Endodermal cell (in vitro differentiated cells): ENCODE data around the gene ADAM19. TPM values are rescaled to one million over a fixed set of nuclear protein-coding genes. Genes with fewer than 3 reads are reported as not detected.

ENCODE experiments used
- DNase-seq: peaks from one replicate; pipeline ENCODE4 v3.0.0-alpha.2; 2017
- H3K27ac ChIP-seq: 2 replicates; pipeline ENCODE4 v1.5.1; 2013; ENCODE audit warnings: mild to moderate bottlenecking, low read depth, low read length, moderate library complexity
- H3K27me3 ChIP-seq: 2 replicates; pipeline ENCODE4 v1.6.1; 2013; ENCODE audit warnings: mild to moderate bottlenecking, low read length, moderate library complexity; ENCODE audit not compliant: insufficient read depth, control insufficient read depth, poor library complexity, severe bottlenecking
- H3K36me3 ChIP-seq: 2 replicates; pipeline ENCODE4 v1.7.0; 2013; ENCODE audit warnings: mild to moderate bottlenecking, low read length, moderate library complexity; ENCODE audit not compliant: control insufficient read depth, insufficient read depth
- H3K4me1 ChIP-seq: one replicate; pipeline ENCODE4 v1.7.0; 2013; ENCODE audit warnings: low read length; ENCODE audit not compliant: control insufficient read depth, insufficient read depth
- H3K4me3 ChIP-seq: 2 replicates; pipeline ENCODE4 v1.5.1; 2013; ENCODE audit warnings: mild to moderate bottlenecking, low read length, moderate library complexity
- H3K9ac ChIP-seq: 2 replicates; pipeline ENCODE4 v1.6.1; 2013; ENCODE audit warnings: mild to moderate bottlenecking, low read length, moderate library complexity; ENCODE audit not compliant: poor library complexity, severe bottlenecking; ENCODE audit errors: extremely low read depth
- H3K9me3 ChIP-seq: 2 replicates; pipeline ENCODE4 v1.6.1; 2013; ENCODE audit warnings: mild to moderate bottlenecking, low read length, moderate library complexity; ENCODE audit not compliant: control insufficient read depth
- H3K27ac Mint-ChIP-seq: 2 replicates; pipeline ENCODE4 v1.8.0; 2020; ENCODE audit warnings: mixed read lengths
- H3K27me3 Mint-ChIP-seq: 2 replicates; pipeline ENCODE4 v1.8.0; 2021; ENCODE audit warnings: mild to moderate bottlenecking, mixed read lengths; ENCODE audit not compliant: insufficient read depth
- H3K36me3 Mint-ChIP-seq: 2 replicates; pipeline ENCODE4 v1.8.0; 2020; ENCODE audit warnings: low read depth, mixed read lengths
- H3K4me1 Mint-ChIP-seq: 2 replicates; pipeline ENCODE4 v1.8.0; 2020; ENCODE audit warnings: mixed read lengths
- H3K4me3 Mint-ChIP-seq: 2 replicates; pipeline ENCODE4 v1.8.0; 2020; ENCODE audit warnings: mild to moderate bottlenecking, moderate library complexity, mixed read lengths
- H3K9me3 Mint-ChIP-seq: 2 replicates; pipeline ENCODE4 v1.8.0; 2020; ENCODE audit warnings: mild to moderate bottlenecking, mixed read lengths
- WGBS, 2 experiments: methylation state at CpG; one replicate each; pipeline versions ENCODE4 v1.1.5 to v1.1.7; 2013; ENCODE audit warnings: missing lambda C conversion rate in 2 of 2, mixed read lengths in 1 of 2; ENCODE audit not compliant: insufficient coverage in 1 of 2, insufficient read length in 1 of 2; 5-methylcytosine and 5-hydroxymethylcytosine counted together
- total RNA-seq, 2 donors: library from RNA; stranded (reverse); fragmentation: NEBNext Ultra II Directional in 1 of 2; extraction: Animal tissue kit (Norgen Biotek cat#: 25700) in 1 of 2; gene quantifications; 2 replicates in 1 of 2; 3 replicates in 1 of 2; pipeline ENCODE4 v1.2.1, GENCODE V29; 2021
- TF ChIP-seq, protein P1 (sequence below): fragments of 200-600 bp; sonication (generic); conservative IDR thresholded peaks from 2 replicates; pipeline ENCODE4 v1.5.0; 2021; ENCODE audit warnings: antibody characterized with exemption, mild to moderate bottlenecking

The ADAM19 gene
- total RNA-seq, 2 donors from 2014 or later, result 96.1 to 119 TPM

DNA sequence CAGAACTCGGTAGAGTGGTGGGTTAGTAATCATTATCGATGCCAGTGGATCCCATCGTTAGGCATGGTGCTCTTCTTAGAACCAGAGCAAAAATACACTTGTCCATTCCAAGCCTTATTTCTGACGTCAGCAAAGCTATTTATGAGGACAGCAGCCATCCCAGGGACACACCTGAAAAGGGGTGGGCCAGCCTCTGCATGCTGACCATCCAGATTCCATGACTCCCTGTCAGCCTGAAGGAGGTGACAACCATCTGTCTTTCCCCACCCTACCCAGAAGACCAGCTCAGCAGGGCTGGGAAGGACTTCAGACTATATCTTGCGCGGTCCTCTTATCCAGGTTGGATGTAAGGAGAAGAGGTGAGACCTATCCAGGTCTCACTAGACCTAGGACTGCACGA is 121.3 kb downstream of the ADAM19 start:
- Histone ChIP-seq H3K27ac (no peak overlapping the region), H3K9ac (no peak overlapping the region), H3K9me3 (no peaks in the 10 kb centered on the region), H3K4me3 (no peak overlapping the region), H3K36me3 (no peaks in the 10 kb centered on the region), H3K27me3 (peaks cover 14% of the 10 kb centered on the region), H3K4me1 (no peaks in the 10 kb centered on the region)
- no peaks in the 10 kb centered on the region for H3K36me3 Mint-ChIP-seq
- TF ChIP-seq, protein P1, sequence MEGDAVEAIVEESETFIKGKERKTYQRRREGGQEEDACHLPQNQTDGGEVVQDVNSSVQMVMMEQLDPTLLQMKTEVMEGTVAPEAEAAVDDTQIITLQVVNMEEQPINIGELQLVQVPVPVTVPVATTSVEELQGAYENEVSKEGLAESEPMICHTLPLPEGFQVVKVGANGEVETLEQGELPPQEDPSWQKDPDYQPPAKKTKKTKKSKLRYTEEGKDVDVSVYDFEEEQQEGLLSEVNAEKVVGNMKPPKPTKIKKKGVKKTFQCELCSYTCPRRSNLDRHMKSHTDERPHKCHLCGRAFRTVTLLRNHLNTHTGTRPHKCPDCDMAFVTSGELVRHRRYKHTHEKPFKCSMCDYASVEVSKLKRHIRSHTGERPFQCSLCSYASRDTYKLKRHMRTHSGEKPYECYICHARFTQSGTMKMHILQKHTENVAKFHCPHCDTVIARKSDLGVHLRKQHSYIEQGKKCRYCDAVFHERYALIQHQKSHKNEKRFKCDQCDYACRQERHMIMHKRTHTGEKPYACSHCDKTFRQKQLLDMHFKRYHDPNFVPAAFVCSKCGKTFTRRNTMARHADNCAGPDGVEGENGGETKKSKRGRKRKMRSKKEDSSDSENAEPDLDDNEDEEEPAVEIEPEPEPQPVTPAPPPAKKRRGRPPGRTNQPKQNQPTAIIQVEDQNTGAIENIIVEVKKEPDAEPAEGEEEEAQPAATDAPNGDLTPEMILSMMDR, result no peak
- DNase-seq, result no peak
- no peak overlapping the region for H3K4me3 Mint-ChIP-seq
- H3K4me1 Mint-ChIP-seq, result no peaks in the 10 kb centered on the region
- H3K9me3 Mint-ChIP-seq, result no peaks in the 10 kb centered on the region
- H3K27me3 Mint-ChIP-seq, result peaks cover 27% of the 10 kb centered on the region
- WGBS, 2 experiments, result 90 to 91% methylated on average over 4 to 7 of the region's 7 CpGs
- no peak overlapping the region for H3K27ac Mint-ChIP-seq

DNA sequence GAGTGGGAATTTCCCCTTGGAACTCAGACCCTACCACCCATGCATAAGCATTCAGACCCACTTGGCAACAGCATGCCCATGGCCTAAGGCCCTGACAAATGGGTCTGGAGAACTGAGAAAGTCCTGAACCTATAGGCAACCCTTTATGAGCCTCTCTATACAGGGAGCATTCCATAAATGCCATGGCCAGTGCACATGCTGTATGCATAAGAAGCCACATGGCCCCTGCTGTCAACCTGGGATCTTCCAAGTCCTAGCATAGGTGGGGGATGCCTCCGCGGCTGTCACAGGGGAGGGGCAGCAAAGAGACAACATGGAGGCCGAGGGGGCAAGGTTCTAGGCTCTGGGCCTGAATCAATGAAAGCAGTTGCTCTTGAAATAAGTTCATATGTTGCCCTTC is 123.8 kb downstream of the ADAM19 start:
- no peaks in the 10 kb centered on the region for H3K4me1 Mint-ChIP-seq

DNA sequence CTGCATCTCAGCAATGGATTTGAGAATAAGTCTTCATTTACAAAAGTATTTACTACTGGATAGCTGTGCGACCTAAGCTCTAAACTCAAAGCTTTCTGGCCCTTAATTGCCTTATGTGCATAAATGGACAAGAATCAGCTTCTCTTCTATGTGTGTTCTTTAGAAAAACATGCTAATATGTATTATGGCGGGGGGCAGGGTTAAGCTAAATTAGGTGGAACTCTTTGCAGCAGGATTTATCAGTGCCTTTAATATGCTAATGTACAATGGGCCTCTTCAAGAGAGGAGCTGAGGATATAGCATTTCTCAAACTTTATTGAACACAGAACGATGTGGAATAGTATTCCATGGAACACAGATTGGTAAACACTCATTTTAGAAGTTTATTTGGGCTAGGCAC is 125.6 kb downstream of the ADAM19 start:
- H3K4me3 Mint-ChIP-seq, result no peak overlapping the region

More for the DNA sequence above, 123.8 kb downstream of the ADAM19 start:
- Mint-ChIP-seq H3K36me3 (no peaks in the 10 kb centered on the region), H3K27me3 (peaks cover 10% of the 10 kb centered on the region), H3K9me3 (no peaks in the 10 kb centered on the region), H3K27ac (no peak overlapping the region), H3K4me3 (no peak overlapping the region)
- H3K27ac ChIP-seq, result no peak overlapping the region
- TF ChIP-seq, protein P1, result no peak
- DNase-seq, result no peak
- WGBS, 2 experiments, result 68 to 90% methylated on average over 3 of the region's 3 CpGs
- no peaks in the 10 kb centered on the region for H3K4me1 ChIP-seq
- H3K27me3 ChIP-seq, result no peaks in the 10 kb centered on the region
- no peaks in the 10 kb centered on the region for H3K36me3 ChIP-seq
- no peak overlapping the region for H3K4me3 ChIP-seq
- no peak overlapping the region for H3K9ac ChIP-seq
- H3K9me3 ChIP-seq, result no peaks in the 10 kb centered on the region

More for the DNA sequence above, 125.6 kb downstream of the ADAM19 start:
- Histone ChIP-seq H3K4me3 (no peak overlapping the region), H3K27me3 (no peaks in the 10 kb centered on the region), H3K36me3 (no peaks in the 10 kb centered on the region), H3K9ac (no peak overlapping the region), H3K27ac (no peak overlapping the region), H3K9me3 (no peaks in the 10 kb centered on the region), H3K4me1 (no peaks in the 10 kb centered on the region)
- Mint-ChIP-seq H3K4me1 (no peaks in the 10 kb centered on the region), H3K27me3 (peaks cover 6% of the 10 kb centered on the region), H3K9me3 (no peaks in the 10 kb centered on the region), H3K36me3 (no peaks in the 10 kb centered on the region), H3K27ac (no peak overlapping the region)
- TF ChIP-seq, protein P1, result no peak
- no peak for DNase-seq
- 89 to 93% methylated on average over 2 to 3 of the region's 3 CpGs for WGBS, 2 experiments
